Measurements from ENCODE around the gene OVCA2. TPM values are rescaled to one million over a fixed set of nuclear protein-coding genes. Genes with fewer than 3 reads are reported as not detected.

OVCA2 gene
- polyA plus RNA-seq, 1 donor, result 9.3 TPM

- DNase-seq (ENCODE audit: low read depth), result no peak
These were observed 12.4 kb downstream of the OVCA2 start for GRCh38 chr17:2054262-2054511.

GRCh38 chr17:2054512-2055291, 12.9 kb downstream of the OVCA2 start, which contains the start of gene HIC1:
Gene HIC1, plus strand, starts transcription at chr17:2055103. Its CDS starts 1,588 bp downstream, at chr17:2056691.
- no peak for DNase-seq (ENCODE audit: low read depth)

GRCh38 chr17:2055292-2056205, 13.7 kb downstream of the OVCA2 start:
- DNase-seq (ENCODE audit: low read depth), result no peak

GRCh38 chr17:2056206-2057174, 14.7 kb downstream of the OVCA2 start:
- no peak for DNase-seq (ENCODE audit: low read depth)

- DNase-seq (ENCODE audit: low read depth), result no peak
These were observed 15.4 kb downstream of the OVCA2 start for GRCh38 chr17:2057175-2057759.

GRCh38 chr17:2057760-2058585, 16.2 kb downstream of the OVCA2 start:
- DNase-seq (ENCODE audit: low read depth), result no peak

- no peak for DNase-seq (ENCODE audit: low read depth)
These were observed 17.0 kb downstream of the OVCA2 start for GRCh38 chr17:2058586-2059546.

- DNase-seq (ENCODE audit: low read depth), result no peak
These were observed 17.9 kb downstream of the OVCA2 start for GRCh38 chr17:2059547-2060384.

GRCh38 chr17:2060385-2060658, 18.5 kb downstream of the OVCA2 start:
- DNase-seq (ENCODE audit: low read depth), result no peak

- DNase-seq (ENCODE audit: low read depth), result no peak
These were observed 19.0 kb downstream of the OVCA2 start for GRCh38 chr17:2060681-2061440.

GRCh38 chr17:2061441-2061958, 19.7 kb downstream of the OVCA2 start:
- no peak for DNase-seq (ENCODE audit: low read depth)

GRCh38 chr17:2062571-2063183, 20.9 kb downstream of the OVCA2 start:
- no peak for DNase-seq (ENCODE audit: low read depth)

- DNase-seq (ENCODE audit: low read depth), result no peak
These were observed 21.7 kb downstream of the OVCA2 start for GRCh38 chr17:2063261-2064146.

- DNase-seq (ENCODE audit: low read depth), result no peak
These were observed 22.3 kb downstream of the OVCA2 start for GRCh38 chr17:2064147-2064489.

- DNase-seq (ENCODE audit: low read depth), result no peak
These were observed 22.7 kb downstream of the OVCA2 start for GRCh38 chr17:2064520-2064971.

All from forelimb muscle (tissue), 1 donor.